ENCODE measurements around the gene GABRB3. TPM values are rescaled to one million over a fixed set of nuclear protein-coding genes. Genes with fewer than 3 reads are reported as not detected.

Gene GABRB3
- total RNA-seq, 1 experiment from 2014 or later: 0.13 TPM

GRCh38 chr15:26679927-26680326 is 92.9 kb downstream of the GABRB3 start:
- H3K27me3 ChIP-seq (ENCODE audit: control insufficient read depth, insufficient read depth, low read length): no peaks in the 10 kb centered on the region
- intact Hi-C loops (cut with micrococcal nuclease; ENCODE audit: unreplicated experiment) (no loop called here), in situ Hi-C loops (cut with HindIII; ENCODE audit: low pct_unique_long_range_greater_than_20kb, low sequenced_read_pairs) (no loop called here)
- H3K27ac ChIP-seq (ENCODE audit: low read length): no peak overlapping the region
- POLR2A ChIA-PET: no interaction called here
- ATAC-seq (no peak), DNase-seq (ENCODE audit: low read depth, low spot score) (no peak)
- no peaks in the 10 kb centered on the region for H3K4me1 ChIP-seq (ENCODE audit: control insufficient read depth, insufficient read depth, low read length)
- no TSS peak for BruUV-seq (replicated peaks)
- H3K9me3 ChIP-seq (ENCODE audit: control insufficient read depth, insufficient read depth, low read depth, low read length): no peaks in the 10 kb centered on the region
- TF ChIP-seq TCF7L2 (IDR thresholded peaks at IDR 0.05; ENCODE audit: low read depth, low read length): no peak
- no peak for TF ChIP-seq REST (IDR thresholded peaks at IDR 0.05; ENCODE audit: insufficient read depth in 1 of 2, low read depth in 2 of 2, low read length in 1 of 2)
- TF ChIP-seq SIN3A (IDR thresholded peaks at IDR 0.05; ENCODE audit: borderline replicate concordance, insufficient read depth, low read depth, low read length): no peak
- TF ChIP-seq CTCF (IDR thresholded peaks at IDR 0.05): no peak
- no peak for TF ChIP-seq POLR2AphosphoS5 (IDR thresholded peaks at IDR 0.05; ENCODE audit: low read depth, low read length)
- no peaks in the 10 kb centered on the region for H3K36me3 ChIP-seq (ENCODE audit: control insufficient read depth, insufficient read depth, low read length)
- H3K4me3 ChIP-seq (ENCODE audit: low read depth in 2 of 2, low read length in 2 of 2): no peak overlapping the region
- CTCF ChIA-PET: no interaction called here

DNA sequence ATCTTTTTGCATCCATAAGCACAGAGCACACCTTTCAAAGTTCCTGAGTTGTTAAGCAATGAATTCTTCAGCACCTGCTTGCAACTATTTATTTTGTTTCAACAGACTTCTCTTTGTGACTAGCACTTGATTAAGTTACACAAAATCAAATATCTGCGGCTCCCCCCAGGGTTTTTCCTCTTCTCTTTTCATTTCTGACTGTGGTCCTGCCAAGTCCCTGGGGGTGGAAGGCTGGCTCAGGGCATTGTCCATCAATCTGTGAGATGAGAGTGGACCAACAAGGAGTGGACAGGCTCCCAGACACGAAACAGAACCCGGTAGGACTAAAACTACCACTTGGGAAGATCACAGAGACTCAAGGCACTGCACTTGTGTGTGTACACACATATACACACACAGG is 96.8 kb downstream of the GABRB3 start:
- ChIA-PET CTCF (no interaction called here), POLR2A (no interaction called here)
- in situ Hi-C loops (cut with HindIII; ENCODE audit: low pct_unique_long_range_greater_than_20kb, low sequenced_read_pairs): no loop called here
- no TSS peak for BruUV-seq (replicated peaks)
- ATAC-seq: no peak
- no peaks in the 10 kb centered on the region for H3K4me1 ChIP-seq (ENCODE audit: control insufficient read depth, insufficient read depth, low read length)
- TF ChIP-seq POLR2AphosphoS5 (IDR thresholded peaks at IDR 0.05; ENCODE audit: low read depth, low read length) (no peak), TCF7L2 (IDR thresholded peaks at IDR 0.05; ENCODE audit: low read depth, low read length) (no peak), CTCF (IDR thresholded peaks at IDR 0.05) (no peak), REST (IDR thresholded peaks at IDR 0.05; ENCODE audit: insufficient read depth in 1 of 2, low read depth in 2 of 2, low read length in 1 of 2) (no peak), SIN3A (IDR thresholded peaks at IDR 0.05; ENCODE audit: borderline replicate concordance, insufficient read depth, low read depth, low read length) (no peak)
- no peak for DNase-seq (ENCODE audit: low read depth, low spot score)
- no peak overlapping the region for H3K4me3 ChIP-seq (ENCODE audit: low read depth in 2 of 2, low read length in 2 of 2)
- no peaks in the 10 kb centered on the region for H3K9me3 ChIP-seq (ENCODE audit: control insufficient read depth, insufficient read depth, low read depth, low read length)
- H3K36me3 ChIP-seq (ENCODE audit: control insufficient read depth, insufficient read depth, low read length): no peaks in the 10 kb centered on the region
- H3K27ac ChIP-seq (ENCODE audit: low read length): no peak overlapping the region
- intact Hi-C loops (cut with micrococcal nuclease; ENCODE audit: unreplicated experiment): no loop called here
- H3K27me3 ChIP-seq (ENCODE audit: control insufficient read depth, insufficient read depth, low read length): no peaks in the 10 kb centered on the region

Measured in Panc1 (cell line).